HepG2 (cell line): Measurements from ENCODE around the gene CCN2.

ENCODE experiments used
- ARID3A ChIP-seq: IDR thresholded peaks from 2 replicates; pipeline ENCODE4 v1.6.1; 2012; ENCODE audit warnings: low read depth, low read length, improper control_type of control experiment
- BHLHE40 ChIP-seq: IDR thresholded peaks from 2 replicates; pipeline ENCODE4 v1.6.1; 2011; ENCODE audit warnings: low read length, improper control_type of control experiment
- CHD2 ChIP-seq: IDR thresholded peaks from 2 replicates; pipeline ENCODE4 v1.6.1; 2011; ENCODE audit warnings: low read depth, low read length, improper control_type of control experiment
- CTCF ChIP-seq: sonication (generic); formaldehyde crosslinking; IDR thresholded peaks from 2 replicates; pipeline ENCODE4 v1.5.0; 2020; ENCODE audit warnings: mild to moderate bottlenecking, missing genetic modification reagents, moderate library complexity
- FIP1L1 ChIP-seq: fragments of 200-400 bp; formaldehyde crosslinking; IDR thresholded peaks from 2 replicates; pipeline ENCODE4 v1.6.1; 2018; ENCODE audit warnings: low read depth, mild to moderate bottlenecking, low read length, moderate library complexity, borderline replicate concordance; ENCODE audit not compliant: insufficient read depth
- KLF13 ChIP-seq: sonication (generic); formaldehyde crosslinking; IDR thresholded peaks from 2 replicates; pipeline ENCODE4 v1.4.0; 2020; ENCODE audit warnings: mild to moderate bottlenecking, missing genetic modification reagents
- NR2C2 ChIP-seq: sonication (generic); formaldehyde crosslinking; IDR thresholded peaks from 2 replicates; pipeline ENCODE4 v1.4.0; 2020; ENCODE audit warnings: missing genetic modification reagents, mild to moderate bottlenecking, moderate library complexity, borderline replicate concordance
- SMC3 ChIP-seq: IDR thresholded peaks from 2 replicates; pipeline ENCODE4 v1.6.1; 2011; ENCODE audit warnings: low read length, improper control_type of control experiment
- ZNF142 ChIP-seq: sonication (generic); formaldehyde crosslinking; IDR thresholded peaks from 2 replicates; pipeline ENCODE4 v1.4.0; 2020; ENCODE audit warnings: missing genetic modification reagents
- ZNF446 ChIP-seq: sonication (generic); formaldehyde crosslinking; IDR thresholded peaks from 2 replicates; pipeline ENCODE4 v1.5.0; 2020; ENCODE audit warnings: mild to moderate bottlenecking, missing genetic modification reagents
- ZNF710 ChIP-seq: sonication (generic); formaldehyde crosslinking; IDR thresholded peaks from 2 replicates; pipeline ENCODE4 v1.5.0; 2020; ENCODE audit warnings: mild to moderate bottlenecking, missing genetic modification reagents, borderline replicate concordance

- TF ChIP-seq SMC3, result peak; percentile 45
- no peak for TF ChIP-seq CTCF
- TF ChIP-seq ARID3A, result peak; percentile 92
- TF ChIP-seq ZNF142 (CRISPR knock-in tag), result peak; percentile 89
- TF ChIP-seq KLF13 (CRISPR knock-in tag), result no peak
- peak; percentile 69 for TF ChIP-seq BHLHE40
- TF ChIP-seq FIP1L1, result peak; percentile 68; the same call in 1 of the 2 replicates
- peak; percentile 62; the same call in 1 of the 2 replicates for TF ChIP-seq NR2C2
- peak; percentile 97 for TF ChIP-seq ZNF710
- TF ChIP-seq CHD2, result no peak
- TF ChIP-seq ZNF446 (CRISPR knock-in tag), result peak; percentile 90; the same call in 1 of the 2 replicates
These were observed at the start of gene CCN2 for GRCh38 chr6:131950767-131951575.
